Measurements from ENCODE around the gene FKBP7.
A peak's percentile ranks its signal among the peaks of the same experiment; 100 is the strongest.
"Not testable (repeated sequence)": the region's sequence is repeated elsewhere in the genome, so short reads cannot be mapped to it uniquely, and the experiment has no call there.

The FKBP7 gene

DNA sequence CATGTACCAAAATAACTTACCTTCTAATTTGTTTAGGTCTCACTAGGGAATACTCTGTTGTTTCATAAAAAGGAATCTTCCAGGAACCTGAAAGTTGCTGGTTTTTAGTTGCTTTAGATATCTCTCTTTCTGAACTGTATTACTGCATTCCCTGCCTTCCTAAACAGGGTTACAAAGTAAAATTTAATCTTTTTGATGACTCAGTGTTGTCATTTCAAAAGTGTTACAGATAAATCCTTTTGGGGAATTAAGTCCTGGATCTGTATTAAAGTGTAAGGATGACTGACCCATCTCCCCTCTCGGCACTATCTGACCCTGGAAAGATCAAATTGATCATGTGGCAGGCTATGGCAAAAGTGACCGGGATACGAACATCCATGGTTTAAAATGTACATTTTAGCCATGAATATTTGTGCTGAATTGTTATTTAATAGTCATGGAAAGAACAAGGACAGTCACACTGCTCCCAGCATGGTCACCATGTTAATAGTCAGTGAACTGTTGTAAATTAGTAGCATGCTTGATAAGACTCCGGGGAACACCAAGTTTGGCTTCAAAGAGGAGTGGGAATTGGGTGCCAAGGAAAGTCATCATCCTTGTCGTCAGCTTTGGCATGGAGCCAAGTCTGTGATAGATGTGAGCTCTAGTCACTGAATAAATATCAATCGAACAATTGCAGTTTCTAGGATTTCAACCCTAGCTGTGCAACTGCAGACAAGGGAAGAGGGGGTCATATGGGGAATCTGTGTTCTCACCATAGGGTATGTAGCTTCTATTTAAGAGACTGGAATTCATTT lies 6.0 kb upstream of the FKBP7 start:
- DNase-seq = no peak

DNA sequence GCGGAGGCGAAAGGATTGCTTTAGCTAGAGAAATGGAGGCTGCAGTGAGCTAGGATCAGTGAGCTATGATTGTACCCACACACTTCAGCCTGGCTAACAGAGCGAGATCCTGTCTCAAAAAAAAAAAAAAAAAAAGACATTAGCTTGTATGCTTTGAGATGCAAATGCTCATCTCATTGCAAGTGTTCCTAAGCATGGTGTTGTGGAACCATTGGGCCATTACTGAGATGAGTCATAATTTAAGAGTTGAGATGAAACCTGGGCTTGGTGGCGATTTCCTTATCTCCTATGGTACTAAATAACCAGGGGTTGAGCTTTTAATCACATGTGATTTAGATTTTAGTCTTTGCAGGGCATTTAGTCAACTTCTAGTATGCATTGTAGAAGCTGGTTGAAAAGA lies 4.0 kb upstream of the FKBP7 start:
- no peak for DNase-seq

DNA sequence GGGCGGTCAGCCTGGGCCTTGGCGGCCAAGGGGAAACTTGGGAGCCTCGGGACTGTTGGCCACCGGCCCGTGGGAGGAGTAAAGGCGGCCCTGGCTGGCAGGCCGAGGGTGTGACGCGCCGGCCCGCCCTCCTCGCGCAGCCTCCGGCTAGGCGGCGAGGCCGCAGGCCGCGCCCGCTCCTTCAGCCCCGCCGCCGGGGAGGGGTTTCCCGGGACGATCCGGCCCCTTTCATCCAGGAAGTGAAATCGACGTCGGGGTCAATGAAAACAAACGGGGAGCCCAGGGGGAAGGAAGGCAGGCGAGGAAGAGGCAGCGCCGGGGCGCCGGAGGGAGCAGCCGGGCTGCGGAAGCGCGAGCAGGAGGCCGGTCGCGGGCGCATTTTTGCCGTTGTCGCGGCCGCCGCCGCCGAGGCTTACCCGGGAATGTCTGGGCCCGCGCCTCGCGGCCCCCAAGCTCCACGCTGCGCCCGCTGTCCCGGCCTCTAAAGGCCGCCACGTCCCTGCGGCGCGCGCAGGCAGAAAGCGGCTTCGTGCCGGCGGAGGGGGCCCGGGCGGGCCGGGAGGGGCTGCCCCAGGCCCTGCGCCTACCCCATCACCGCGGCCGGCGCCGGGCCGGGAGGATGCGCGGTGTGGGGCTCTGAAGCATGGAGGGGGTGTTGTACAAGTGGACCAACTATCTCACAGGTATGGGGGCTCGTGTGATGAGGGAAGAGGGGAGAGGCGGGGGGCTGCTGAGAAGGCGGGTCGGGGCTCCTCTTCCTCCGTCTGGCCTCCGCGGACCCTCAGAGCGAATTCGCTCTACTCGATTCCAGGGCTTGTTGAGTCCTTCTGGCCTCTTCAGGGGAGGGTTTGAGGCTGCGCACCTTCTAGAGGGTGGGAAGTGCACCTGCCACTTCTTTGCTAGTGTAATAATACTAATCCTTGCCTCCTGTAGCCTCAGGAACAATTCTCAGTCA lies 2.1 kb upstream of the FKBP7 start, which contains the start of gene PLEKHA3:
PLEKHA3 (plus strand) TSS at position 231 of the 955 bp plus-strand sequence; CDS start at position 644, 413 bp downstream.
- peak; percentile 79 to 86 for DNase-seq

DNA sequence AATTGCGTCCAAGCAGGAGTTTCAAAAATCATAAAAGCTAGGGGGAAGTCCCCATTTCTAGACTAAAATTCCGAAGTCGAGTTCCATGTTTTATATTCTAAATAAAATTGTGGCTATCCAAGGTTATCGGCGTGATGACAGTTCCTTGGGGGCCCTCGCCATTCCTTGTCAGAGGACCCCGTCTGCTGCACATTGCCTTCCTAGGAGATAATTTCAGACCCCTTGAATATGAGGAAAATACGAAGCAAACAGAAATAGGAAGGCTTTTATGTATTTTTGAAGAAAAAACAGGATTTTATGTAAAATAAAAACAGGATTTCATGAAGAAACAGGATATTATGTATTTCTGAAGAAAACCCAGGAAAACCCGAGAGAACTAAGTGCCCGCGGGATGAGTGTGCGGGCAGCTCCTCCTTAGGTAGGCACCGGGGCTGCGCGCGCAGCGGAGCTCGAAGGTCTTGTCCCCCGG lies 1.4 kb upstream of the FKBP7 start:
- DNase-seq = no peak

DNA sequence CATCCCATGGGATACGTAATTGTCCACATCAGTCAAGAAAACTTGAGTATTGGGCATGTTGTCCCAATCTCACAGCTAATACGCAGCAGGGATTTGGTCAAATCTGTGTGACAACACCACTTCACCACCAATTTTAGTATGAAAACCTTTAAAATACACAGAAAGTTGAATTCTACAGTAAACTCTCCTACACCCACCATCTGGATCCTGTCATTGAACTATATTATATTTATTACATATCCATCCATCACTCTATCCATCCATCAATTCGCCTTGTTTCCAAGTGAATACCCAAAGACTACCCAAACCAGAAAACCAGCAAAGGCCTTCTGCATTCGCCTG lies 846 bp upstream of the FKBP7 start:
- no peak for DNase-seq

DNA sequence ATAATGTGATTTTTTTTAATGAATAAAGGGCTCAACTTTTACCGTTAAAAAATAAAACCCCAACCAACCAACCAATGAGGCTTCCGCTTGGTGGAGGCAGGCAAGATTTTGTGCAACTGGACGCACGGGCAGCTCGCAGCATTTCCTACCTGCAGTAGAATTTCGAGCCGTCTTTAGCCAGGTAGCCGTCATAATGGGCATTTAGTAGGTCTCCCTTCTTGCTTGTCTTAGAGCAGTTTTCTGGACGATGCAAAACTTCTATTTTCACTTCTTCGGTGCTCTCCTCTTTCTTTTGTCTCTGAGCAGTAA lies 316 bp downstream of the FKBP7 start:
- no peak for DNase-seq

DNA sequence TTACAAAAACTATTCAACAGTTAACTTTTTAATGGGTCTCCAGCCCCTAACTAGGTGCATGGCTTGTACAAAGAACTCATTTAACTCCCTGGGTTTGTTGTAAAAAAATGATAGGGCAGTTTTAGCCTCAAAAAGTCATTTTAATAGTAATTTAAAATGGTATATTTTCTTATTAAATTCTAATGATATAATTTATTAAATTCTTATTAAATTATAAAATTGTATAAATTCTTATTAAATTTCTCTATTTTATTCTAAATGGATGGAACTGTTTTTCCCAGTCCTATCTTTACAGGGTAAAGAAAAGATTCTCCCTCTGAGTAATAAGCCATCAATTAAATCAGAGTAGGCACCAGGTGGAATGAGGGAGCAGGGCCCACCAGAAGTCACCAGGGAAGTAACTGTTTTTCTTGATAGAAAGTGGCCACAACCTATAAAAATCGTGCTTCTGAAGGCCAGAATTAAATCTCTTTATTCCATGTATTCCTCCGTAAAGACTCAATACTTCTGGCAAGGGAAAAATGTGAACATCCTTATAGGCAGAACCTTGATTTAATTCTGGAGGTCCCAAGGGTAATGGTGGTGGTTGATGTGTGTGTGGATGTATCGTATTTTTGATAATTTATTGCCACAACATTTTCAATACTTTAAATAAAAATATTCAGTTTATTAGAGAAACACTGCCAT lies 814 bp downstream of the FKBP7 start:
- no peak for DNase-seq

DNA sequence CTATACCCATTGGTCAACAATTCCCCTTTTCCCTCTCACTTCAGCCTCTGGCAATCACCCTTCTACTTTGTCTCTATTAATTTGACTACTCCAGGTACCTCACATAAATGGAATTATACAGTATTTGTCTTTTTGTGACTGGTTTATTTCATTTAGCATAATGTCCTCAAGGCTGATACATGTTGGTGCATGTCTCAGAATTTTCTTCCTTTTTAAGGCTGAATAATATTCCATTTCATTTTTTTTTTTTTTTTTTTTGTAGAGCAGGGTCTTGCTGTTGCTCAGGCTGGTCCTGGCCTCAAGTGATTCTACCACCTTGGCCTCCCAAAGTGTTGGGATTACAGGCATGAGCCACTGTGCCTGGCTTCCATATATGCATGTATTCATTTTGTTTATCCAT lies 1.9 kb downstream of the FKBP7 start:
- DNase-seq = no peak

DNA sequence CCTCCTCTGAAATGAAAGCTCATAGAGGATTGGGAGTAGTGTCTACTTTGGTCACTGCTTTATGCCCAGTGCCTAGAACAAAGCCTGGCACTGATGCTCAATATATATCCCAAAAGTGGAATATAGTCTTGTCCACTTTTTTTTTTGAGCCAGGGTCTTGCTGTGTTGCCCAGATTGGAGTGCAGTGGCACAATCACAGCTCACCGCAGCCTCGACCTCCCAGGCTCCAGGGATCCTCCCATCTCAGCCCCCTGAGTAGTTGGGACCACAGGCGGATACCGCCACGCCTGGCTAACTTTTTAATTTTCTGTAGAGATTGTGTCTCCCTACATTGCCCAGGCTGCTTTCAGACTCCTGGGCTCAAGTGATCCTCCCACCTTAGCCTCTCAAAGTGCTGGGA lies 3.8 kb downstream of the FKBP7 start:
- no peak for DNase-seq

DNA sequence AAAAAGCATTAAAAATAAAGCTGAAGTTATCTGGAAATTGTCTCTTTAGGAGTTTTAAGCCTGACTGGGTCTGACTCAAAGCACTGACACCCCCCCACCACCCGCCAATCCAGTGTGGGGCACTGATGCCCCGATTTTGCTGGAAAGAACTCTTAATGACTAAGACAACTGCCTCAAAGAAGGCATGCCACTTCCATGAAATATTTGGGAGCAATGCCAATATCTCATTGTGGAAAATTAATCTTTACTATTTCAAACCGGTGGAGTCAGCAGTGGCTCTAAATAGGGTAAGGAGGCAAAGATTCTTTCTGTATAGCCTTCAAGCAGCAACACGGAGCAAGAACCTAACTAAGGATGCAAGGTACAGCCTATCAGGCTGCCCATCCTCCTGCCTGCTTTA lies 4.5 kb downstream of the FKBP7 start:
- DNase-seq = no peak

DNA sequence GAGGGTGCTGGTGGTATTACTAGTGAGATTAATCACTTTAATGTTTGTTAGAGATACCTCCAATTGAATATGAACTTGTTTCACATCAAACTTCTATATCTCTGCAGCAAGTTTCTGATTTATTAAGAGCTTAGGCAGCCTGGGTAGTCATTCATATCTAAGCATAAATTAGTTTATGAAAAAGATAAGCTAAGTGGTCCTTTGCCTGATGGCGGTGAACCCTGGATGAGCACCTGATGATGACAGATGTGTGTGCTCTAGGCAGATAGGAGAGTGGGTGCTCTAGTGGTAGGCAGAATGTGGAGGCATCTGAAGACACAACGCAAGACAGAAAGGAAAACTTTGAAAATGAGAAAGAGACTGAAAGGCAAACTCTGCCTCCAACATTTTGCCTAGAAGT lies 5.0 kb downstream of the FKBP7 start:
- no peak for DNase-seq

DNA sequence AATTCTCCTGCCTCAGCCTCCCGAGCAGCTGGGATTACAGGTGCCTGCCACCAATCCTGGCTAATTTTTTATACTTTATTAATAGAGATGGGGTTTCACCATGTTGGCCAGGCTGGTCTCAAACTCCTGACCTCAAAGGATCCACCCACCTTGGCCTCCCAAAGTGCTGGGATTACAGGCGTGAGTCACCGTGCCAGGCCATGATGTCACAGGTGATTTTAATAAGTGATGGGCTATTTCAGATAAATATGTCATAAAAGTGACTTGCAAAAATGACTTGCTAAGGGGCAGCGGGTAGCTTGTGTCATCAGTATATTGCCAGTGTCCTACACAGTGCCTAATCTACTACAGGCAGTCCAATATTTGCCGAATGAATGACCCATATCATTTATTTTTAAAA lies 7.1 kb downstream of the FKBP7 start:
- DNase-seq = not testable (repeated sequence)

DNA sequence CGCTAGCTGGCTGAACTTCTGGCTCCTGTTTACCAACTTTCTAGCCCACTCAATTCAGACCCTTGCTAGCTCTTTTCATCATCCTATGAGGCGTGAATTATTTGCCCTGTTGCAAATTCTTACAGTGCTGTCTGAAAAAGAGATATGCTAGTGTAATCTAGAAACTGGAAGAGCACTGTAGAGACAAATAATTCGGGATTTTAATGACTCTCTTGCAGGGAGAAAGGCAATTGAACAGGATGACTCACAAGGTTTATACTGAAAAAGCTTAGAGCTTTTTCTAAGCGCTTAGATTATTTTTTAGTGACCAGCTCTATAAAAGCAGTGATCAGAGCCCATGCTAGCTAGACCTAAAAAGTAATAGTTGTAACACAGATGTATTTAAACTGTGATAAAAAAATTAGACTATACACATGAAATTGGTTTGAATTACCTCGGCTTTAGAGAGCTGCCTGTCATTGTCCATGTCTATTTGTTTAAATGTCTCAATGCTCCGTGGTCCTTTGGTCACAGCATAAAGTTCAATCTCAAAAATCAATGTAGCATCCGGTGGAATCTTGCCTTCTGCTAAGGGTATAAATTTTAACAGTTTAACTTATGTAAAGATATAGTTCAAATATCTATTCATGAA lies 9.1 kb downstream of the FKBP7 start:
- no peak for DNase-seq

DNA sequence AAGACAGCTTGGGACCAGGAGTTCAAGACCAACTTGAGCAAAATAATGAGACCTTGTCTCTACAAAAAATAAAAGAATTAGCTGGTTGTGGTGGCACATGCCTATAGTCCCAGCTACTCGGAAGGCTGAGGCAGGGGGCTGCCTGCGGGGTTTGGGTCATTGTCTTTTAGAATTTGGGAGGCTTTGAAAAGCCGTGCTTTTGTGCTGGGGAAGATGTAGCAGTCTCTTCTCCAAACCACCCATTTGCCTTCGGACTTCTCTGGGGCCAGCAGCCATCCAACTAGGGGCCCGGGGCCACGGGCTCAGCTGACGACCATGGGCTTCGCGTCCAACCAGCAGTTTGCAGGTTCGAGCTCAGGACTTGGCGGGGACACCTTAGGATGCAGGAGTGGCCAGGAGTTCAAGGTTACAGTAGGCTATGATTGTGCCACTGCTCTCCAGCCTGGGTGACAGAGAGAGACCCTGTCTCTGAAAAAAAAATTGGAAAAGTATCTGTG lies 21.0 kb downstream of the FKBP7 start:
- DNase-seq = no peak

DNA sequence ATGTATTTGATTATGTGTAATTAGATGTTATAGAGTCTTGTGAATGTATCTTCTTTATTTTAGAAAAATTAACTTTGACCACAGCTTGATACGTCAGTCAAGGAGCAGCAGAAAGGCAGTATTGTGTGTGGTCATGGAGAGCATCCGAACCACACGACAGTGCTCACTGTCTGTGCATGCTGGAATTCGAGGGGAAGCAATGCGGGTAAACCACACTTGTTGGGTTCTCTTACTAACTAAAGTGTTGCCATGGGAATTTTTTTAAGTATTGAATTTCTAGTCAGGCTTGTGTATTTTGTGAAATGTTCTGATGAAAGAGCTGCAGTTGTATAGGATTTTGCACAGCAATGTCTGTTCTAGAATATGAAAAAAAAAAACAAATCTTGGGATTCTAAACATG lies 22.5 kb downstream of the FKBP7 start:
- no peak for DNase-seq

DNA sequence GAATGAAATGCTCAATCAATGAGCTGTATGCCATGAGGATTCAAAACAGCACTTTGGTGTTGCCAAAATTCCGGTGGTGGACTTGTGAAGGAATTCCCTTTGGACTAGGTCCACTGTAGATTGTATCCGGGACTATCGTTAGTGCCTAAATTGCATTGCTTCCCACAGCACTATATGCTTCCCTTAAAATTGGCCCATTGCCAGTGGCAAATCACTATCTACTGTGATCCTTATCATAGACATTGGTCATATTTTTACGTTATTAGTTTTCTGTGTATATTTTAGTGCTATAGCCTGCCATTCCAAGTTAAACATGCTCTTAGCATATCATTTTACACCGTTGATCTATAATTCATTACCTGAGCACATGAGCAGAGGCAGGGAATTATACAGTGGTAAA lies 25.5 kb downstream of the FKBP7 start:
- DNase-seq = no peak

DNA sequence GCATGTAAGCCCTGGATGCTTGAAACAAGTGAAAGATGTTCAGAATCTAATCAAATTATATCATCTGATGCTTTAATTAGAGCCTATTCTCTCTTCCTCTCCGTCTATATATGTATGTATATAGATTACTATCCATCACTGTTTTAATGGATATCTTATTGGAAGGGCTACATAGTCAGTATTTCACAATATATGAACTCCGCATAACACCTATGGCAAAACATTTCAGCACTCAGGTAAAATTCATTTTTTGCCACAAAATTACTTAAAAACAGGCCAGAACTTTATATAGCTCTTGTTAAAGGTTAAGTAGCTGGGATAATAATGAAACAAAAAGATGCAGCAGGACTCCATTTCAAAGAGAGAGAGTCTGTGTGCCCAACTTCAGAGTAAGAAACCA lies 26.1 kb downstream of the FKBP7 start:
- DNase-seq = no peak

DNA sequence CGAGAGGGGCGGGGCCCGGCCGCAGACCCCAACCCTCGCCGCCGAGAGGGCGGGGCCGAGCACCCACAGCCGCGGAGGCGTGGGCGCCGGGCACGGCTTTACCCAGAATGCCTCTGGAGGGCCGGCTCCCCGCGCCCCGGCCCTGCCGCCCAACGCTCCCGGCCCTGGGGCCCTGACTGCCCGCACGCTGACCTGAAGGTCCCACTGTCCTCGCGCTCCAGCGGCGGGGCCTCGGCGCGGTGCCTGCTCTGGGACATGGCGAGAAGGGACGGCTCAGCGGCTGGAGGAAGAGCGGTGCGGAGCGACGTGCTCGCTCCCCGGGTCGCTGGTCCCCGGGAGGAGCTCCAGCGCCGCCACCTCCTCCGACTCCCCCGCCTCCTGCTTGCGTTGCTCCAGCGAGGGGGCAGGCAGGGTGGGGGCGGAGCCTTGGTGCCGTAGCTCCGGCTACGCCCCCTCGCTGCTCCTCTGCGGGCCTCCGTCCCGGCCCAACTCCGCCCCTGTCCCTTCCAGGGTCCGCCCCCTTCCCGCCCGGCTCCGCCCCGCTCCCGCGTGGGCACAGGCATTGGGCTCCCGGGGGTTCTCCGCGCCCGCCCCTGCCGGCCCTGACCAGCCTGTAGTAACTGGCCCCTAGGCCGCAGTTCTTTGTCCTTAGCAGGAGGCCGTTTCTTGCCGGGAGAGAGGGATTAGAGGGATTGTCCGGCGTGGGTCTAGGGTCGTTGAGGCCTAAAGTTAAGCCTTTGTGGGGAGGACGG lies 27.4 kb downstream of the FKBP7 start, which contains the start of the genes PJVK and PRKRA:
PJVK (plus strand) TSS at position 605 of the 752 bp plus-strand sequence. CDS start 2,032 bp downstream, outside the sequence.
PRKRA (minus strand) TSS at position 402 of the 752 bp plus-strand sequence; CDS start at position 257, 145 bp downstream.
- peak; percentile 95 to 96 for DNase-seq

DNA sequence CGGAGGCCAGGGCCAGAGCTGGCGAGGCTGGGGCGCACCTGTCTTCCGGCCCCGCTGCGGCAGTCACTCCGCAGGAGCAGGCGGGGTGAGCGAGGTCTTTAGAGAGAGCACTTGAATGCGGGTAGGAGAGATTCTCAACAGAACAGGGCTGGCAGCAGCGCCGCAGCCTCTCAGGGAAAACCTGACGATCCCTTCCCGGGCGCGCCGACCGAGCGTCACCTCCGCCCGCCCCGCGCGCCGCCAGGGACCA lies 28.0 kb downstream of the FKBP7 start:
- DNase-seq = peak in 1 of 2 donors; percentile 72

DNA sequence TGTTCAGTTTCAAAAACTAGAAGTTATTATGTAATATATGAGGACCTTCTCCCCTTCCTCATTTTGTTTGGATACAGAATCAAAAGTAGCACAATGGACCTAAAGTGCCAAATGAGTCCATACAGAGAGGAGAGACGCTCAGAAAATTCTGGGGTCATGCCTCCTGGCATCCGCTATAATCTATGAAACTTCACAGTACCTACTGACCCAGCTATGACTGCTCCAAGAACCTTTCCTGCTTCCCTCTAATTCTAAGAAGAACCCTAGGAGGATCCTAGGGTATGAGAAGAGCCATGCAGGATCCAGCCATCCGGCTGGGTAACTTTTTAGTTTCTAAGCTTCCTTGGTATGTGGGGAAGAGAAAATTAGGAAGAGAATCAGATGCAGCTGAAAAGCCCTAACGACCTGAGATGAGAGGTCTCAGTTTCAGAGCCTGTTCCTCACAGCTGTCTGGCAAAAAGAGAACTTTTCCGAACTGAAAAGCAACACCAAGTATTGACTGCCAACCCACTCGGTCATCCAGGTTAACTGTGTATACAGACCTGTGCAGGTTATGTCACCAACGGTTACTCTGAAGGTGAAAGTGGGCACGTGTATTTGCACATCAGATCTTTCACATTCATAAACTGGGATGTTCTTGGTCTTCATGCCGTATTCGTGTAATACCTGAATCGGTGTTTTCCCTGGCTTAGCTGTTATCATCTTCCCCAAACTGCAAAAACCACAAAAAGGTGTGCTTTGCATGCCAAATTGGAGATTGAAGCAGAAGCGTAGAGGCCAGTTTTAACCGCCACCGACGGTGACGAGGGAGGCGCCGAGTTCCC lies 28.5 kb downstream of the FKBP7 start:
- DNase-seq = peak in 1 of 2 donors; percentile 82
